Measurements from ENCODE around the gene LAMA2. TPM values are rescaled to one million over a fixed set of nuclear protein-coding genes. Genes with fewer than 3 reads are reported as not detected.
A peak's percentile ranks its signal among the peaks of the same experiment; 100 is the strongest.

LAMA2 gene
- polyA plus RNA-seq, 10 donors = 124 to 174 (median 146) TPM

GRCh38 chr6:129359811-129360681, 477.1 kb downstream of the LAMA2 start:
- DNase-seq = no peak

GRCh38 chr6:129360682-129360955, 477.7 kb downstream of the LAMA2 start:
- DNase-seq = no peak

GRCh38 chr6:129364037-129364436, 481.1 kb downstream of the LAMA2 start:
- DNase-seq = no peak

GRCh38 chr6:129364767-129365166, 481.8 kb downstream of the LAMA2 start:
- DNase-seq = no peak

GRCh38 chr6:129368076-129368475, 485.1 kb downstream of the LAMA2 start:
- DNase-seq = peak in 1 of 3 donors; percentile 8

GRCh38 chr6:129368970-129369369, 486.0 kb downstream of the LAMA2 start:
- DNase-seq = no peak

GRCh38 chr6:129369737-129370136, 486.8 kb downstream of the LAMA2 start:
- DNase-seq = no peak

- DNase-seq = peak; percentile 44 to 63 (median 49)
These were observed 487.5 kb downstream of the LAMA2 start for GRCh38 chr6:129370268-129370916.

- no peak for DNase-seq
These were observed 498.9 kb downstream of the LAMA2 start for GRCh38 chr6:129381885-129382284.

- DNase-seq = no peak
These were observed 500.0 kb downstream of the LAMA2 start for GRCh38 chr6:129382916-129383315.

GRCh38 chr6:129385117-129385516, 502.2 kb downstream of the LAMA2 start:
- DNase-seq = no peak

- DNase-seq = no peak
These were observed 508.0 kb downstream of the LAMA2 start for GRCh38 chr6:129390900-129391299.

GRCh38 chr6:129393654-129394053, 510.7 kb downstream of the LAMA2 start:
- DNase-seq = no peak

- no peak for DNase-seq
These were observed 515.8 kb downstream of the LAMA2 start for GRCh38 chr6:129398764-129399163.

- DNase-seq = no peak
These were observed 519.3 kb downstream of the LAMA2 start for GRCh38 chr6:129402244-129402643.

- no peak for DNase-seq
These were observed 528.2 kb downstream of the LAMA2 start for GRCh38 chr6:129411092-129411491.

GRCh38 chr6:129416337-129416990, 533.5 kb downstream of the LAMA2 start:
- no peak for DNase-seq

- no peak for DNase-seq
These were observed 534.6 kb downstream of the LAMA2 start for GRCh38 chr6:129417416-129418086.

- DNase-seq = no peak
These were observed 536.4 kb downstream of the LAMA2 start for GRCh38 chr6:129419324-129419723.

- DNase-seq = no peak
These were observed 543.4 kb downstream of the LAMA2 start for GRCh38 chr6:129426343-129426742.

GRCh38 chr6:129429956-129430355, 547.0 kb downstream of the LAMA2 start:
- no peak for DNase-seq

- no peak for DNase-seq
These were observed 549.8 kb downstream of the LAMA2 start for GRCh38 chr6:129432738-129433137.

All from muscle of back (tissue), 11 donors.